ENCODE measurements around the gene GDF11.

The GDF11 gene

GRCh38 chr12:55707219-55707671 lies 35.7 kb upstream of the GDF11 start:
- no peak for DNase-seq (ENCODE audit: low read depth)

GRCh38 chr12:55707841-55708694 lies 34.9 kb upstream of the GDF11 start, which contains the start of gene ITGA7:
TSS of gene ITGA7 (minus strand) at chr12:55707904. CDS start at chr12:55707682, 222 bp downstream.
- DNase-seq (ENCODE audit: low read depth), result peak; percentile 50

- no peak for DNase-seq (ENCODE audit: low read depth)
Measured at GRCh38 chr12:55708695-55709233, 34.2 kb upstream of the GDF11 start.

GRCh38 chr12:55711786-55712553 lies 31.0 kb upstream of the GDF11 start:
- DNase-seq (ENCODE audit: low read depth), result no peak

- DNase-seq (ENCODE audit: low read depth), result no peak
Measured at GRCh38 chr12:55712700-55713415, 30.1 kb upstream of the GDF11 start.

- DNase-seq (ENCODE audit: low read depth), result no peak
Measured at GRCh38 chr12:55713721-55714120, 29.2 kb upstream of the GDF11 start.

GRCh38 chr12:55715169-55715764 lies 27.7 kb upstream of the GDF11 start:
- no peak for DNase-seq (ENCODE audit: low read depth)

- peak; percentile 79 for DNase-seq (ENCODE audit: low read depth)
Measured at GRCh38 chr12:55715833-55716581, 26.9 kb upstream of the GDF11 start, which contains the start of gene BLOC1S1. TSS of gene BLOC1S1 (plus strand) at chr12:55716046. CDS start at chr12:55716052, 6 bp downstream.

- DNase-seq (ENCODE audit: low read depth), result no peak
Measured at GRCh38 chr12:55716582-55716957, 26.4 kb upstream of the GDF11 start.

GRCh38 chr12:55717011-55718007 lies 25.6 kb upstream of the GDF11 start:
- DNase-seq (ENCODE audit: low read depth), result no peak

- DNase-seq (ENCODE audit: low read depth), result no peak
Measured at GRCh38 chr12:55718015-55718414, 24.9 kb upstream of the GDF11 start.

- DNase-seq (ENCODE audit: low read depth), result no peak
Measured at GRCh38 chr12:55718624-55719275, 24.2 kb upstream of the GDF11 start.

- DNase-seq (ENCODE audit: low read depth), result no peak
Measured at GRCh38 chr12:55719371-55719770, 23.6 kb upstream of the GDF11 start.

GRCh38 chr12:55720071-55720564 lies 22.8 kb upstream of the GDF11 start, which contains the start of gene RDH5:
TSS of gene RDH5 (plus strand) at chr12:55720393. CDS start at chr12:55721185, 792 bp downstream.
- DNase-seq (ENCODE audit: low read depth), result no peak

GRCh38 chr12:55720894-55721444 lies 22.0 kb upstream of the GDF11 start:
- no peak for DNase-seq (ENCODE audit: low read depth)

- no peak for DNase-seq (ENCODE audit: low read depth)
Measured at GRCh38 chr12:55721601-55722213, 21.2 kb upstream of the GDF11 start.

GRCh38 chr12:55722948-55723347 lies 20.0 kb upstream of the GDF11 start:
- DNase-seq (ENCODE audit: low read depth), result no peak

Data from stimulated activated CD8-positive, alpha-beta memory T cell treated with anti-CD3 and anti-CD28 coated beads, Interleukin-12 subunit alpha, Interleukin-12 subunit beta, amount 100 ng/mL, for 4 hours (primary cell).